Astrocyte of the spinal cord (primary cell): ENCODE measurements around the gene ACP7.

Experiments used
- DNase-seq: peaks from one replicate; pipeline ENCODE4 v3.0.0; 2011; ENCODE audit warnings: low read depth, low spot score
- H3K4me3 ChIP-seq: 2 replicates; pipeline ENCODE4 v1.5.1; 2011; ENCODE audit warnings: low read depth, mild to moderate bottlenecking, low read length, moderate library complexity
- CTCF ChIP-seq: IDR thresholded peaks from 2 replicates; pipeline ENCODE4 v1.5.1; 2012; ENCODE audit warnings: low read depth, mild to moderate bottlenecking, low read length, inconsistent platforms
- in situ Hi-C: cut with HindIII; loops from 2 replicates; pipeline ENCODE4 v1.10.0; 2017; ENCODE audit warnings: low sequenced_read_pairs

Gene ACP7

GRCh38 chr19:39083983-39084731 is at the start of gene ACP7:
Gene ACP7 (plus strand): TSS chr19:39084368. CDS start chr19:39085270, 902 bp downstream.
- H3K4me3 ChIP-seq: peak within 1 kb of the TSS; percentile 15
- no peak for TF ChIP-seq CTCF
- in situ Hi-C loops: no loop called here
- no peak for DNase-seq

GRCh38 chr19:39036581-39036980 is 47.6 kb upstream of the ACP7 start:
- no peak for TF ChIP-seq CTCF
- no peak for DNase-seq
- in situ Hi-C loops: no loop called here
- H3K4me3 ChIP-seq: no peak overlapping the region

GRCh38 chr19:39037194-39037593 is 47.0 kb upstream of the ACP7 start:
- no peak overlapping the region for H3K4me3 ChIP-seq
- no peak for TF ChIP-seq CTCF
- no peak for DNase-seq
- in situ Hi-C loops: no loop called here

- DNase-seq: peak; percentile 19
- no peak overlapping the region for H3K4me3 ChIP-seq
- peak; percentile 19 for TF ChIP-seq CTCF
- in situ Hi-C loops: no loop called here
Measured at GRCh38 chr19:39038098-39038497, 46.1 kb upstream of the ACP7 start.

- in situ Hi-C loops: no loop called here
- DNase-seq: no peak
- TF ChIP-seq CTCF: no peak
Measured at GRCh38 chr19:39045506-39045905, 38.7 kb upstream of the ACP7 start.

GRCh38 chr19:39046037-39046821 is 37.9 kb upstream of the ACP7 start:
- no peak for TF ChIP-seq CTCF
- in situ Hi-C loops: no loop called here
- no peak for DNase-seq
- no peak overlapping the region for H3K4me3 ChIP-seq

More at GRCh38 chr19:39045506-39045905, 38.7 kb upstream of the ACP7 start:
- no peak overlapping the region for H3K4me3 ChIP-seq
